Keratinocyte (primary cell): ENCODE data around the gene LMTK2. TPM values are rescaled to one million over a fixed set of nuclear protein-coding genes. Genes with fewer than 3 reads are reported as not detected.

Experiments
- DNase-seq: peaks from one replicate; pipeline ENCODE4 v3.0.0-alpha.2; 2011; ENCODE audit warnings: low read depth, missing footprints, low spot score
- FAIRE-seq: peaks from 2 replicates; lab custom pipeline; 2011; peaks lifted over from hg19 to GRCh38; lab: Jason Lieb, UNC
- H2AFZ ChIP-seq: 2 replicates; pipeline ENCODE4 v1.6.0; 2012; ENCODE audit warnings: low read length, control low read depth, inconsistent platforms; ENCODE audit not compliant: control insufficient read depth
- H3K27ac ChIP-seq: 2 replicates; pipeline ENCODE4 v1.5.1; 2011; ENCODE audit warnings: low read length; ENCODE audit not compliant: control insufficient read depth, insufficient read depth
- H3K27me3 ChIP-seq: 3 replicates; pipeline ENCODE4 v1.6.0; 2011; ENCODE audit warnings: low read length; ENCODE audit not compliant: control insufficient read depth, insufficient read depth; ENCODE audit errors: extremely low read depth
- H3K36me3 ChIP-seq, 2 experiments: 2 replicates in 1 of 2; 3 replicates in 1 of 2; pipeline ENCODE4 v1.5.1; 2011; ENCODE audit warnings: low read length in 2 of 2, mild to moderate bottlenecking in 1 of 2; ENCODE audit not compliant: control insufficient read depth in 2 of 2, insufficient read depth in 2 of 2; ENCODE audit errors: extremely low read depth in 1 of 2
- H3K4me1 ChIP-seq: 3 replicates; pipeline ENCODE4 v1.5.1; 2011; ENCODE audit warnings: low read length; ENCODE audit not compliant: control insufficient read depth, insufficient read depth; ENCODE audit errors: extremely low read depth
- H3K4me2 ChIP-seq: 3 replicates; pipeline ENCODE4 v1.6.0; 2011; ENCODE audit warnings: low read depth, low read length; ENCODE audit not compliant: control insufficient read depth, insufficient read depth; ENCODE audit errors: extremely low read depth
- H3K4me3 ChIP-seq, 3 experiments: fragments of 200-600 bp in 1 of 3; sonication (generic) in 1 of 3; 2 replicates in 2 of 3; 3 replicates in 1 of 3; pipeline ENCODE4 v1.5.1; 2011 to 2016; ENCODE audit warnings: low read length in 3 of 3, mild to moderate bottlenecking in 3 of 3, control low read depth in 2 of 3, inconsistent platforms in 1 of 3, low read depth in 1 of 3, mixed read lengths in 1 of 3, mixed run types in 1 of 3, moderate library complexity in 1 of 3; ENCODE audit not compliant: control insufficient read depth in 2 of 3, insufficient read depth in 2 of 3; ENCODE audit errors: extremely low read depth in 1 of 3
- H3K79me2 ChIP-seq: 2 replicates; pipeline ENCODE4 v1.6.0; 2012; ENCODE audit warnings: low read length; ENCODE audit not compliant: control insufficient read depth, insufficient read depth
- H3K9ac ChIP-seq: 3 replicates; pipeline ENCODE4 v1.6.0; 2011; ENCODE audit warnings: low read length; ENCODE audit not compliant: control insufficient read depth, insufficient read depth; ENCODE audit errors: extremely low read depth
- H3K9me1 ChIP-seq: 3 replicates; pipeline ENCODE4 v1.6.0; 2011; ENCODE audit warnings: low read length; ENCODE audit not compliant: control insufficient read depth, insufficient read depth; ENCODE audit errors: extremely low read depth
- H3K9me3 ChIP-seq: 2 replicates; pipeline ENCODE4 v1.5.1; 2012; ENCODE audit warnings: low read depth, low read length; ENCODE audit not compliant: control insufficient read depth
- H4K20me1 ChIP-seq: 3 replicates; pipeline ENCODE4 v1.6.0; 2011; ENCODE audit warnings: low read length; ENCODE audit not compliant: control insufficient read depth, insufficient read depth; ENCODE audit errors: extremely low read depth
- EZH2 ChIP-seq: IDR thresholded peaks from one replicate; pipeline ENCODE4 v1.6.1; 2012; ENCODE audit warnings: inconsistent platforms, mild to moderate bottlenecking, low read length, moderate library complexity
- dilution Hi-C: fragments of 300-500 bp; cut with MboI; formaldehyde crosslinking; loops from one replicate; pipeline ENCODE4 v1.7.0; 2020; ENCODE audit warnings: low sequenced_read_pairs; ENCODE audit not compliant: extremely low pct_ligation_motif_present
- polyA plus RNA-seq, 5 experiments: library from polyadenylated mRNA; depleted of rRNA in 3 of 5; stranded (reverse) in 3 of 5; stranded (forward) in 1 of 5; unstranded in 1 of 5; fragments of >200 nt; gene quantifications; 1 replicate in 1 of 5; 2 replicates in 3 of 5; 3 replicates in 1 of 5; pipeline versions ENCODE4 v1.2.1 to v1.2.3, GENCODE V29; 2011 to 2012; ENCODE audit warnings: missing spikeins in 2 of 5, low read depth in 1 of 5, low replicate concordance in 1 of 5
- TF ChIP-seq, protein P1 (sequence below), 3 experiments: IDR thresholded peaks in 1 of 3; conservative IDR thresholded peaks in 1 of 3; optimal IDR thresholded peaks in 1 of 3; 2 replicates in 2 of 3; 3 replicates in 1 of 3; pipeline versions ENCODE3 to v1.5.1; 2011; ENCODE audit warnings: low read length in 3 of 3, mild to moderate bottlenecking in 3 of 3, moderate library complexity in 2 of 3, control low read depth in 1 of 3, inconsistent platforms in 1 of 3; ENCODE audit not compliant: insufficient read depth in 2 of 3; ENCODE audit errors: extremely low read depth in 1 of 3

Gene LMTK2
- polyA plus RNA-seq, 1 donor (not counting 4 experiments of a cell fraction or from before 2014, with no cell fraction given): 6.6 TPM

DNA sequence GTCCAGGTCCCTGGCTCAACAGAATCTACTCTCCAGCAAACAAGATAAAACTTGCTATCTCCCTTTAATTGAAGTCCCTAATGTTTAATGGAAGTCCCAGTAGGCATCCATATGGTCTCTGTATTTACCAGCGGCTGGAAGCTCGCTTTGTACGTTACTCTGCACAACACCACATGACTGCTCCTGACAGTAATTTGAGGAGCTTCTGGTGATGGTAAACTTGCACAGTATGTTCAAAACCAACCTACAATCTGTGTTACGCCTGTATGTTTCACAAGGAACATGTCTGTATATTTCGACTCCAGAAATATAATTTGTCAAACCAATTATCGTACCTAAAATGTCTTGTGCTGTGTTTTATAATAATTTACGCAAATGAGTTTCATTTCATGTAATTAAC is 149.8 kb downstream of the LMTK2 start:
- DNase-seq (no peak), FAIRE-seq (no peak)
- Histone ChIP-seq H3K9me3 (no peaks in the 10 kb centered on the region), H3K4me2 (no peak overlapping the region), H3K36me3 (peaks cover 0 to 9% of the 10 kb centered on the region in 2 experiments), H3K27me3 (no peaks in the 10 kb centered on the region), H3K4me3 (no peak overlapping the region), H4K20me1 (no peaks in the 10 kb centered on the region), H3K79me2 (peaks cover 17% of the 10 kb centered on the region), H2AFZ (no peak overlapping the region), H3K9ac (no peak overlapping the region), H3K4me1 (peaks cover 6% of the 10 kb centered on the region), H3K27ac (no peak overlapping the region), H3K9me1 (no peaks in the 10 kb centered on the region)
- dilution Hi-C loops: no loop called here
- no peak for TF ChIP-seq EZH2
- TF ChIP-seq, protein P1, sequence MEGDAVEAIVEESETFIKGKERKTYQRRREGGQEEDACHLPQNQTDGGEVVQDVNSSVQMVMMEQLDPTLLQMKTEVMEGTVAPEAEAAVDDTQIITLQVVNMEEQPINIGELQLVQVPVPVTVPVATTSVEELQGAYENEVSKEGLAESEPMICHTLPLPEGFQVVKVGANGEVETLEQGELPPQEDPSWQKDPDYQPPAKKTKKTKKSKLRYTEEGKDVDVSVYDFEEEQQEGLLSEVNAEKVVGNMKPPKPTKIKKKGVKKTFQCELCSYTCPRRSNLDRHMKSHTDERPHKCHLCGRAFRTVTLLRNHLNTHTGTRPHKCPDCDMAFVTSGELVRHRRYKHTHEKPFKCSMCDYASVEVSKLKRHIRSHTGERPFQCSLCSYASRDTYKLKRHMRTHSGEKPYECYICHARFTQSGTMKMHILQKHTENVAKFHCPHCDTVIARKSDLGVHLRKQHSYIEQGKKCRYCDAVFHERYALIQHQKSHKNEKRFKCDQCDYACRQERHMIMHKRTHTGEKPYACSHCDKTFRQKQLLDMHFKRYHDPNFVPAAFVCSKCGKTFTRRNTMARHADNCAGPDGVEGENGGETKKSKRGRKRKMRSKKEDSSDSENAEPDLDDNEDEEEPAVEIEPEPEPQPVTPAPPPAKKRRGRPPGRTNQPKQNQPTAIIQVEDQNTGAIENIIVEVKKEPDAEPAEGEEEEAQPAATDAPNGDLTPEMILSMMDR (optimal IDR thresholded peaks at IDR 0.05 in 1 of 3, IDR thresholded peaks at IDR 0.05 in 1 of 3, conservative IDR thresholded peaks at IDR 0.05 in 1 of 3; ENCODE audit: extremely low read depth in 1 of 3, insufficient read depth in 2 of 3, low read length in 3 of 3): no peak

DNA sequence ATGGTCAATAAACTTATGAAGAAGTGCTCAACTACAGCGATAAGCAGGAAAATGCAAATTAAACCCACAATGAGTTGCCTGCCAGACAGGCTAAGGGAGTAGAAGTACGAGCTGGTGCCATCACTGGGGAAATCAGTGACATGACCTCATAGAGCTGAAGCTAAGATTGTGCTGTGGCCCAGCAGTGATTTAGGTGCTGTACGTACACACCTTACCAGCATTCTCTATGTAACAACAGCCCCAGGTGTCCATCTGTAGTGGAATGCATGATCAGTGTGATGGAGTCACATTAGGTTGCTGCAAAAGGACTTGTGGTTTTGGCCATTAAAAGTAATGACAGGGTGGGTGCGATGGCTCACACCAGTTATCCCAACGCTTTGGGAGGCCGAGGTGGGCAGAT is 151.0 kb downstream of the LMTK2 start:
- TF ChIP-seq, protein P1 (optimal IDR thresholded peaks at IDR 0.05 in 1 of 3, IDR thresholded peaks at IDR 0.05 in 1 of 3, conservative IDR thresholded peaks at IDR 0.05 in 1 of 3; ENCODE audit: extremely low read depth in 1 of 3, insufficient read depth in 2 of 3, low read length in 3 of 3): no peak
- no peak for TF ChIP-seq EZH2
- H4K20me1 ChIP-seq: no peaks in the 10 kb centered on the region
- H3K27ac ChIP-seq: no peak overlapping the region
- FAIRE-seq (no peak), DNase-seq (no peak)
- no peak overlapping the region for H3K4me3 ChIP-seq
- H3K27me3 ChIP-seq: no peaks in the 10 kb centered on the region
- dilution Hi-C loops: no loop called here
- H3K9me1 ChIP-seq: no peaks in the 10 kb centered on the region
- peaks cover 5% of the 10 kb centered on the region for H3K4me1 ChIP-seq
- no peak overlapping the region for H2AFZ ChIP-seq
- H3K9ac ChIP-seq: no peak overlapping the region
- peaks cover 12% of the 10 kb centered on the region for H3K79me2 ChIP-seq
- no peaks in the 10 kb centered on the region for H3K9me3 ChIP-seq
- H3K4me2 ChIP-seq: no peak overlapping the region
- H3K36me3 ChIP-seq: peaks cover 0 to 11% of the 10 kb centered on the region in 2 experiments

Other genes starting within 250 kb of the LMTK2 start
- 9.7 to 24.3 TPM (median 20.4 TPM) in 3 replicates for gene ASNS, start 234.5 kb upstream of the LMTK2 start, polyA plus RNA-seq
- gene OCM2, start 116.7 kb upstream of the LMTK2 start, polyA plus RNA-seq: not detected in 3 replicates
- not detected in 3 replicates for gene BHLHA15, start 104.6 kb downstream of the LMTK2 start, polyA plus RNA-seq
- gene TECPR1, start 145.4 kb downstream of the LMTK2 start, polyA plus RNA-seq: 1.5 to 3.7 TPM (median 2.4 TPM) in 3 replicates
- gene BRI3, start 174.8 kb downstream of the LMTK2 start, polyA plus RNA-seq: 95.6 to 133 TPM (median 121 TPM) in 3 replicates